Ramos (cell line): ENCODE measurements around the gene MYO9A.

Experiments
- in situ Hi-C: fragments of 300-500 bp; cut with MboI; formaldehyde crosslinking; loops from one replicate; pipeline ENCODE4 v1.14.3; 2022; ENCODE audit warnings: low sequenced_read_pairs; ENCODE audit not compliant: unreplicated experiment

Gene MYO9A

DNA sequence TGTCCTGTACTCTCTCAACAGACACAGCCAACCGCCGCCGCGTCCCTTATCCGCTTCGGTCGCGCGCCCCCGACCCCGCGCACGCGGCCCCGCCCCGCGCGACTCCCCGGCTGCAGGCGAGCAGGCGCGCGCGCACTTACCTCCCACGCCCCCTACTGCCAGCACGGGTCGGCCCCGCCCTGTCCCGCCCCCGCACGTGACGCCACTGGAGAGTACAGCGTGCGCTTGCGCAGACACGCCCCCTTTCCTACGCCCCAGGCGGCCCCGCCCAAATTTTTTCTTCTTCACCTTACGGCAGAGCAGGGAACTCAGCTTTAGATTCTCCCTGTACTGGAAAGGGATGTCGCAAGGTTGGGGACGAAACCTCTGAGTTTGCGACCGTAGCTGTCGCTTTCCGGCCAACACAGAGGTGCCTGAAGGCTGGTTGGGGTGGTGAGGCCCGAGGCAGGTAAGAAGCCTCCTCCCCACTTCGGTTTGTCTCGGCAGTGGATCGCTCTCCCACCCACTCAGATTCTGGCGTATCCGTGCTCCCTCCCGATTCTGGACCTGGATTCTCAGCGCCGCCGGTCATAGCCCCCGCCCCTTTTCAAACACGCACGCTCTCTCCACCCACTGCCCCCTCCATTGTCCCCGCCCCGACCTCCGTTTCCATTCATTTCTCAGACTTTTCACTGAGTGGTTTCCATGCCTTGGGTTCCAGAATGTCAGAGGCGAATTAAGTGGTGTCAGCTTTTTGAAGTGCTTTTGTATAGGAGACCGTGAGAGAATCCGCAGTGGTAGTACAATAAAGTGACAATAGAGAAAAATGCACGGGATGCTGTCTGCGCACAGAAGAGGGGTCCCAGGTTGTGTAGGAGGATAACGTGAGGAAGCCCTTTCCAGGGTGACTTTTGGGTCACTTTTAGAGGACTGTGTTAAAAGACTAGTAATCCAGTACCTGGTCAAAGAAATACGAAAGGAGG lies at the start of gene MYO9A, which contains the start of gene SENP8:
TSS of gene MYO9A (minus strand) at position 134 of the 962 bp plus-strand sequence. CDS start 71,587 bp downstream, outside the sequence.
TSS of gene SENP8 (plus strand) at position 387 of the 962 bp plus-strand sequence. CDS start 21,221 bp downstream, outside the sequence.
- in situ Hi-C loops, result no loop called here

DNA sequence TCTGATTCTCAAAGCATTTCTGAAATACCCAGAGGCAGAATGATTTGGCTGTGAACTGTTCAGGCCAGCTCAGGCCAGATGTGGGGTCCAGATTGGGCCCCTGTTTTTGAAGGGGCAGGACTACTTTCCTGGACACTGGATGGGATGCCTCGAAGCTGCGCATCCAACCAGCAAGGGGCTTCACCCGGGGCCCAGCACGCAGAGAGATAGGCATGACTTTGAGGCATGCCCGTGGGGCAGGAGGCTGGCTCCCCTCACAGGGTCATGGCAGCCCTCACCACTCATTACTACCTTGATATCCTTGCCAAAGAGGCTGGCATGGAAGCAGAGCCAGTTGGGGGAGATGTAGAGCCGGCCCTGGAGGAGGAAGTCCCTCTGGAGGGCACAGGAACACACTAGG lies 49.5 kb upstream of the MYO9A start:
- in situ Hi-C loops, result no loop called here

GRCh38 chr15:72166716-72167417 lies 48.9 kb upstream of the MYO9A start:
- in situ Hi-C loops, result no loop called here

DNA sequence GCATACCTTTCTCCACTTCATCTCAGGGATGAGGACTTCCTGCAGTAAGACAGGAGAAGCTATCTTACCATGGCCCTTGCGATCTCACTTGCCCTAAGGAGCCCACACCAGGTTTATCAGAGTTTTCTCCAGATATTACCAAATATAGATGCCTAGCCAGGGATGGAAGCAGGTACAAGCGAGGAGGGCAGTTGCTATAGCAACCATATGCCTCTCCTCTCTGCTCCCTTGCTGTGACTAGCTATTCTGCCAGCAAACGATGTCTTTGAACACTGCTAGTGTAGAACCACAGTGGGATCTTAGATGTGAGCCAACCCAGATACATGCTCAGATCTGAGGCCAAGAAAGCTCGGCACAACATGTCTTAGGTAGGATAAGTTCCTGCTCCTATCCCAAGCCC lies 45.8 kb upstream of the MYO9A start:
- in situ Hi-C loops, result no loop called here

GRCh38 chr15:72162569-72162968 lies 44.6 kb upstream of the MYO9A start:
- in situ Hi-C loops, result no loop called here

GRCh38 chr15:72161361-72162132 lies 43.6 kb upstream of the MYO9A start:
- in situ Hi-C loops, result no loop called here

- in situ Hi-C loops, result no loop called here
These were observed 42.8 kb upstream of the MYO9A start for GRCh38 chr15:72160696-72161245.

DNA sequence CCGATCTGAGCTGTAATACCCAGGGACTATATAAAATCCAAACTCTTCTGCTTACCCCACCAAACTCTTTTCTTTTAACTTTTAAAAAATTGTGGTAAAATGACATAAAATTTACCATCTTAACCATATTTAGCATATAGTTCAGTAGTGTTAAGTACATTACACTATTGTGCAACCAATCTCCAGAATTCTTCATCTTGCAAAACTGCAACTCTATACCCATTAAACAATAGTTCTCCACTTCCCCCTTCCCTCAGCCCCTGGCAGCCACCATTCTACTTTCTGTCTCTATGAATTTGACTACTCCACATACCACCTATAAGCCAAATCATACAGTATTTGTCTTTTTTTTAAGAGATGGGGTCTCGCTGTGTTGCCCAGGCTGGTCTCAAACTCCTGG lies 39.0 kb upstream of the MYO9A start:
- in situ Hi-C loops, result loop anchor here (10.0 kb wide), 2 partner anchors 372 to 412 kb away; no protein-coding TSS in a partner anchor

DNA sequence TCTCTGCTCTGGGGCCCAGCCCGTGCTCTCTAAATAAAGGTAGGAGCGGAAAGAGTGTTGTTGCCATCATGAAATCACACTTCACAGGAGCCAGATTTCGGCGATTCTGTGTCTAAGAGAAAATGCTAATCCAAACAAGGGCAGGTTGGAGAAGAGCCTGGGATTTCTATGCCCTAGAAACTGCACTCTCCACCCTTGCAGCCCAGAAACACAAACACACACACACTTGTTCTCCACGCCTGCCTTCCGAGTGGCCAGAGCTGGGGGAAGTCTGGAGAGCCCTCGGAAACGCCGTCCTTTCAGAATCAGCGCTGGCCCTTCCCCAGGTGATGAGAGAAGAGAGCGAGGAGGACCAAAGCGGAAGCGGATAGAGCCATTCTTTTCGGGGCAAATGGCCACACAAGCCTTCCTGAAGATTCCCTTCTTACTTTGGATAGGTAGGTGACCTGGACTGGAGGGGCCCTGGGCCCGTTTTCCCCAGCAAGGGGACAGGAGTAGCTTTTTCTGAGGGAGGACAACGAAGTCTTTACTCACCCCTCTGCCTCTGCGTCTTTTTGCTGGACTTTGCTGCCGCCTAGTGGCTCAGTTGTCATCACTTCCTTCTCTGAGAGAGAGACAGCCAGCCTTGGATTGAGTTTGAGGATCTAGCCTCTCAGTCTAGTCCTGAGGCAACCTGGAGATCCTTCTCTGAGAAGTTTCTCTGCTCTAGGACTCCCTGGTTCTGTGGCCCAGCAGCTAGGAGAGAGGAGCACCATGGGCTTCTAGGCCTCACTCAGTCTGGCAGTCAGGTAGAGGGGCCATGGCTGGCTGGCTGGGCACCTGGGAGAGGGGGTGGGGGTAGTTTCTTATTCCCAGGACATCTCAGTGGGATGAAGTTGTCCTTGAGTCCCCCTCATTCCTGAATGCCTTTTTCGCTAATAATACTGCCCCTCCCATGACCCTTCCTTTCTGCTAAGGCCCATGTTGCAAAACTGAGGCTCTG lies 38.0 kb upstream of the MYO9A start:
- in situ Hi-C loops, result loop anchor here (10.0 kb wide), 2 partner anchors 371 to 411 kb away; no protein-coding TSS in a partner anchor

DNA sequence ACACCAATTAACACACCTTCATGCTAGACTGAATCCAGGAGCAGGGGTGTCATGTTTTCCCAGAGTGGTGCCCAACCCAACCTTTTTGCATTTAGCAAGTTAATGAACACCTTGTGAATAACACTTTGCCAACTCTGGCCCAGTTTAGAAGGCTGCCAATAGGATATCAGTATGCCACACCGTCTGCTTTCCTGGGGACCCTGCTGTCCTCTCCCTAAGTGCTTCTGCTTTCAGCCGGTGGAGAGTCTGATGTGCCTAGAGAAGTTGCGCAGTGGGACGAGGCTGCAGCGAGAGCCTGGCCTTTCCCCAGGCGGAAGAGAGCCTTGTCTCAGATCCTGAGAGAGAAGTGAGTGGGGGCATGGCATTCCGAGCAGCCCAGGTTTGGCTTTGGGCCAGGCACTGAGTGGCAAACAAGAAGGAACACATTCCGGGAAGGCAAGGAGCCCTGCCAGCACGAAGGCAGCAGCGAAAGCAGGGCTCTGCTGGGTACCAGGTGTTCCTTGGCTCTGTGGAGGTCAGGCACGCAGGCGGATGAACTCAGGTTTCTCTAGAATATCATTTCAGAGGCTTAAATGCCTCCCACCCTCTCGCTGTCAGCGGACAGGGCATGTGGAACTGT lies 37.2 kb upstream of the MYO9A start:
- in situ Hi-C loops, result loop anchor here (10.0 kb wide), 2 partner anchors 370 to 410 kb away; no protein-coding TSS in a partner anchor

DNA sequence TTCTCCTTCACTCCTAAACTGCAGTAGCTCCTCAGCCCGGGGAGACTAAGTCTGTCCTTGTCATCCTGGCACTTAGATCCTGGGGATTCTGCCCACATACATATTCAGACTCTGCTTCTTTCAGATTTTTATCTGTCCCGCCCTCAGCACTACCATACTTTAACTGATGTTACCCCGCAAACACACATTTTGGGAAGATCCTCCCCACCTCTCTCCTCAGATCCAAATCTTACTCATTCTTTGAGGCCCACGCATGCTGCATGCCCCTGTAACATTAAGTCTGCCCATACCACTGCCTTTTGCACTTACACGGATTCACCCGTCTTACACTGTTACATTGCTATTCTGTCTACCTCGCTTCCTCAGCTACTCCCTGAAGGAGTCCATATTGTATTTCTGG lies 36.4 kb upstream of the MYO9A start:
- in situ Hi-C loops, result loop anchor here (10.0 kb wide), 2 partner anchors 370 to 410 kb away; no protein-coding TSS in a partner anchor

DNA sequence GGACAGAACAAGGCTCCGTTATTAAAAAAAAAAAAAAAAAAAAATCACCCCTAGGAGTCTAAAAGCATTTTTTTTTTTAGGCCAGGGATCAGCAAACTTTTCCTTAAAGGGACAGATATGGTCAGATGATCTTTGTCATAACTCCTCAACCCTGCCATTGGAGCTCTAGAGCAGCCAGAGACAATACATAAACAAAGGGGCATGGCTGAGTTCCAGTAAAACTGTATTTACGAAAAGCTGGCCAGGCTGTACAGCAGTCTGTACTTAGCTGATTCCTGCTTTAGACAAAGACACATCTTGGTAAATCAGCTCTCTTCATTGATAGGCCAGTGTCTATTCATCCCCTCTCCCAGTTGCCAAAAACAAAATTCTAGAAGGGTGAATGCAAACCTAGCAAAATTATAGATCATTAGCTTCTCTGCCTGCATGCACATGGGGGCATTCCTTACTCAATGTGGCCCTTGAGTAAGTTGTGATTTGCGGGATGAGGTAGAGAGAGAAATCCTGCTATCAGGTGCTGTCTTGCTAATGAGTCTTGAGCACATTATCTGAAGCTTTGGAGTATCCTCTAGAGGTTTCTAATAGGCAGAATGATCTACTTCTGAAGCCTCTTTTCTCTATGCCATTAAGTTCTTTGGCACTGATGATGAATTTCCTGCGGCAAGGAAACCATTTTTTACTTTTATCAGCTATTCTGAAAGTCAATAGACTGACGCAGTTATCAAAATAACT lies 35.5 kb upstream of the MYO9A start:
- in situ Hi-C loops, result loop anchor here (10.0 kb wide), 2 partner anchors 369 to 409 kb away; no protein-coding TSS in a partner anchor

DNA sequence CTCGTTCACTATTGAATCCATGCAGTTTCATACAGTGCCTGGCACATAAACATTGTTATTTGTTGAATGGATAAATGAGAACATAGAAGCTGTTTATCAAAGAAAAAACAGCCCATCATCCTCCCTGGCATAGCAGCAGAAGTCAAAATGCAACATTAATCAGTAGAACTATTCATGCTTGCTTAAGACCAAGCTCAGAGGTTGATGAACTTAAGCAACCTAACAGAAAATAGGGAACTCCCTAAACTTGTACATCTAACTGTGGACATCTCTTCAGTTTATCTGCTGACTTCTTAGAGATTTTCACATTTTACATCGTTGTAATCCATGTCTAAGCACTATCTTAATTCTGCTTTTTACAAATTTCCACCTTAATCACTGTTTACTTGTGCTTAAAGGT lies 29.5 kb upstream of the MYO9A start:
- in situ Hi-C loops, result no loop called here

GRCh38 chr15:72146934-72147333 lies 29.0 kb upstream of the MYO9A start:
- in situ Hi-C loops, result no loop called here

- in situ Hi-C loops, result no loop called here
These were observed 28.3 kb upstream of the MYO9A start for GRCh38 chr15:72146221-72146620.

- in situ Hi-C loops, result no loop called here
These were observed 23.5 kb upstream of the MYO9A start for GRCh38 chr15:72141171-72142084.
